ENCODE measurements around the gene CCL25. TPM values are rescaled to one million over a fixed set of nuclear protein-coding genes. Genes with fewer than 3 reads are reported as not detected.

Gene CCL25
- polyA plus RNA-seq, 2 donors = 0.14 TPM; not detected in 1

GRCh38 chr19:8105471-8105870 is 52.9 kb downstream of the CCL25 start:
- H3K27ac ChIP-seq (ENCODE audit: low read depth in 2 of 2, low read length in 1 of 2) = no peak overlapping the region
- H3K27me3 ChIP-seq (ENCODE audit: control insufficient read depth in 1 of 2, insufficient read depth in 2 of 2, low read length in 2 of 2) = no peaks in the 10 kb centered on the region
- H3K4me3 ChIP-seq (ENCODE audit: low read depth in 1 of 2, low read length in 2 of 2) = no peak overlapping the region
- no peaks in the 10 kb centered on the region for H3K4me1 ChIP-seq (ENCODE audit: control insufficient read depth in 2 of 2, insufficient read depth in 2 of 2, low read length in 1 of 2)
- 75 to 78% methylated on average over 2 of the region's 2 CpGs for WGBS, 2 donors
- H3K36me3 ChIP-seq (ENCODE audit: control insufficient read depth in 2 of 2, insufficient read depth in 2 of 2, low read length in 1 of 2) = no peaks in the 10 kb centered on the region
- peaks cover under 1 to 4% of the 10 kb centered on the region in 2 donors for H3K9me3 ChIP-seq (ENCODE audit: control insufficient read depth in 2 of 2, insufficient read depth in 1 of 2, low read depth in 1 of 2, low read length in 1 of 2)

GRCh38 chr19:8107301-8107903 is 54.8 kb downstream of the CCL25 start:
- no peaks in the 10 kb centered on the region for H3K27me3 ChIP-seq (ENCODE audit: control insufficient read depth in 1 of 2, insufficient read depth in 2 of 2, low read length in 2 of 2)
- peaks cover 3 to 4% of the 10 kb centered on the region in 2 donors for H3K9me3 ChIP-seq (ENCODE audit: control insufficient read depth in 2 of 2, insufficient read depth in 1 of 2, low read depth in 1 of 2, low read length in 1 of 2)
- 71 to 75% methylated on average over 2 of the region's 2 CpGs for WGBS, 2 donors
- H3K36me3 ChIP-seq (ENCODE audit: control insufficient read depth in 2 of 2, insufficient read depth in 2 of 2, low read length in 1 of 2) = no peaks in the 10 kb centered on the region
- H3K4me1 ChIP-seq (ENCODE audit: control insufficient read depth in 2 of 2, insufficient read depth in 2 of 2, low read length in 1 of 2) = no peaks in the 10 kb centered on the region
- H3K4me3 ChIP-seq (ENCODE audit: low read depth in 1 of 2, low read length in 2 of 2) = no peak overlapping the region
- no peak overlapping the region for H3K27ac ChIP-seq (ENCODE audit: low read depth in 2 of 2, low read length in 1 of 2)

- Histone ChIP-seq H3K9me3 (ENCODE audit: control insufficient read depth in 2 of 2, insufficient read depth in 1 of 2, low read depth in 1 of 2, low read length in 1 of 2) (peaks cover 0 to 3% of the 10 kb centered on the region in 2 donors), H3K36me3 (ENCODE audit: control insufficient read depth in 2 of 2, insufficient read depth in 2 of 2, low read length in 1 of 2) (no peaks in the 10 kb centered on the region), H3K4me1 (ENCODE audit: control insufficient read depth in 2 of 2, insufficient read depth in 2 of 2, low read length in 1 of 2) (no peaks in the 10 kb centered on the region), H3K27ac (ENCODE audit: low read depth in 2 of 2, low read length in 1 of 2) (no peak overlapping the region), H3K27me3 (ENCODE audit: control insufficient read depth in 1 of 2, insufficient read depth in 2 of 2, low read length in 2 of 2) (no peaks in the 10 kb centered on the region), H3K4me3 (ENCODE audit: low read depth in 1 of 2, low read length in 2 of 2) (no peak overlapping the region)
- WGBS, 2 donors = 72 to 78% methylated on average over 19 of the region's 19 CpGs
Observed at GRCh38 chr19:8108560-8109445, 56.2 kb downstream of the CCL25 start.

GRCh38 chr19:8109455-8109854 is 56.9 kb downstream of the CCL25 start:
- Histone ChIP-seq H3K27ac (ENCODE audit: low read depth in 2 of 2, low read length in 1 of 2) (no peak overlapping the region), H3K4me3 (ENCODE audit: low read depth in 1 of 2, low read length in 2 of 2) (no peak overlapping the region), H3K27me3 (ENCODE audit: control insufficient read depth in 1 of 2, insufficient read depth in 2 of 2, low read length in 2 of 2) (no peaks in the 10 kb centered on the region), H3K4me1 (ENCODE audit: control insufficient read depth in 2 of 2, insufficient read depth in 2 of 2, low read length in 1 of 2) (no peaks in the 10 kb centered on the region), H3K36me3 (ENCODE audit: control insufficient read depth in 2 of 2, insufficient read depth in 2 of 2, low read length in 1 of 2) (no peaks in the 10 kb centered on the region), H3K9me3 (ENCODE audit: control insufficient read depth in 2 of 2, insufficient read depth in 1 of 2, low read depth in 1 of 2, low read length in 1 of 2) (peaks cover 0 to 3% of the 10 kb centered on the region in 2 donors)
- 72 to 73% methylated on average over 12 of the region's 12 CpGs for WGBS, 2 donors

- no peak overlapping the region for H3K27ac ChIP-seq (ENCODE audit: low read depth in 2 of 2, low read length in 1 of 2)
- H3K36me3 ChIP-seq (ENCODE audit: control insufficient read depth in 2 of 2, insufficient read depth in 2 of 2, low read length in 1 of 2) = no peaks in the 10 kb centered on the region
Observed at GRCh38 chr19:8109890-8110662, 57.5 kb downstream of the CCL25 start.

GRCh38 chr19:8110931-8111330 is 58.4 kb downstream of the CCL25 start:
- no peak overlapping the region for H3K4me3 ChIP-seq (ENCODE audit: low read depth in 1 of 2, low read length in 2 of 2)
- H3K9me3 ChIP-seq (ENCODE audit: control insufficient read depth in 2 of 2, insufficient read depth in 1 of 2, low read depth in 1 of 2, low read length in 1 of 2) = peaks cover under 1 to 3% of the 10 kb centered on the region in 2 donors
- no peaks in the 10 kb centered on the region for H3K27me3 ChIP-seq (ENCODE audit: control insufficient read depth in 1 of 2, insufficient read depth in 2 of 2, low read length in 2 of 2)
- 94 to 95% methylated on average over 16 of the region's 16 CpGs for WGBS, 2 donors
- no peaks in the 10 kb centered on the region for H3K36me3 ChIP-seq (ENCODE audit: control insufficient read depth in 2 of 2, insufficient read depth in 2 of 2, low read length in 1 of 2)
- H3K4me1 ChIP-seq (ENCODE audit: control insufficient read depth in 2 of 2, insufficient read depth in 2 of 2, low read length in 1 of 2) = no peaks in the 10 kb centered on the region
- H3K27ac ChIP-seq (ENCODE audit: low read depth in 2 of 2, low read length in 1 of 2) = no peak overlapping the region

More at GRCh38 chr19:8109890-8110662, 57.5 kb downstream of the CCL25 start:
- H3K4me1 ChIP-seq (ENCODE audit: control insufficient read depth in 2 of 2, insufficient read depth in 2 of 2, low read length in 1 of 2) = no peaks in the 10 kb centered on the region
- no peak overlapping the region for H3K4me3 ChIP-seq (ENCODE audit: low read depth in 1 of 2, low read length in 2 of 2)
- WGBS, 2 donors = 79 to 95% methylated on average over 7 of the region's 7 CpGs
- H3K27me3 ChIP-seq (ENCODE audit: control insufficient read depth in 1 of 2, insufficient read depth in 2 of 2, low read length in 2 of 2) = no peaks in the 10 kb centered on the region
- peaks cover 0 to 3% of the 10 kb centered on the region in 2 donors for H3K9me3 ChIP-seq (ENCODE audit: control insufficient read depth in 2 of 2, insufficient read depth in 1 of 2, low read depth in 1 of 2, low read length in 1 of 2)

- Histone ChIP-seq H3K4me3 (ENCODE audit: low read depth in 1 of 2, low read length in 2 of 2) (no peak overlapping the region), H3K4me1 (ENCODE audit: control insufficient read depth in 2 of 2, insufficient read depth in 2 of 2, low read length in 1 of 2) (no peaks in the 10 kb centered on the region), H3K36me3 (ENCODE audit: control insufficient read depth in 2 of 2, insufficient read depth in 2 of 2, low read length in 1 of 2) (no peaks in the 10 kb centered on the region), H3K9me3 (ENCODE audit: control insufficient read depth in 2 of 2, insufficient read depth in 1 of 2, low read depth in 1 of 2, low read length in 1 of 2) (peaks cover 2 to 3% of the 10 kb centered on the region in 2 donors), H3K27ac (ENCODE audit: low read depth in 2 of 2, low read length in 1 of 2) (no peak overlapping the region), H3K27me3 (ENCODE audit: control insufficient read depth in 1 of 2, insufficient read depth in 2 of 2, low read length in 2 of 2) (no peaks in the 10 kb centered on the region)
- WGBS, 2 donors = 83 to 90% methylated on average over 14 to 16 of the region's 16 CpGs
Observed at GRCh38 chr19:8111376-8111775, 58.8 kb downstream of the CCL25 start.

Other genes with a start within 250 kb of the CCL25 start
- gene EVI5L, start 222.5 kb upstream of the CCL25 start, polyA plus RNA-seq = 1 to 10 TPM; 8.5 to 8.8 TPM
- gene PRR36, start 178.4 kb upstream of the CCL25 start, polyA plus RNA-seq = under 1 TPM; 0.14 to 0.16 TPM
- 1 to 10 TPM; 3.3 to 4.7 TPM for gene LRRC8E, start 164.2 kb upstream of the CCL25 start, polyA plus RNA-seq
- gene MAP2K7, start 148.9 kb upstream of the CCL25 start, polyA plus RNA-seq = 10 to 100 TPM; 12.8 to 35.1 TPM
- under 1 TPM in 1 of 2 donors, not detected in 1; 0.08 TPM for gene TGFBR3L, start 137.9 kb upstream of the CCL25 start, polyA plus RNA-seq
- gene SNAPC2, start 132.4 kb upstream of the CCL25 start, polyA plus RNA-seq = 10 to 100 TPM in 1 of 2 donors, 1 to 10 TPM in 1; 5.6 to 11.3 TPM
- gene CTXN1, start 126.6 kb upstream of the CCL25 start, polyA plus RNA-seq = 1 to 10 TPM; 1.4 to 3.0 TPM
- 10 to 100 TPM; 42.1 to 53.4 TPM for gene TIMM44, start 109.1 kb upstream of the CCL25 start, polyA plus RNA-seq
- 10 to 100 TPM in 1 of 2 donors, 1 to 10 TPM in 1; 6.5 to 25.8 TPM for gene ELAVL1, start 47.1 kb upstream of the CCL25 start, polyA plus RNA-seq
- gene FBN3, start 96.8 kb downstream of the CCL25 start, polyA plus RNA-seq = under 1 TPM; under 0.01 to 0.02 TPM
- gene CERS4, start 156.6 kb downstream of the CCL25 start, polyA plus RNA-seq = 10 to 100 TPM; 67.7 to 70.0 TPM